Activated effector memory CD4-positive, alpha-beta T cell treated with anti-CD3 and anti-CD28 coated beads, Interleukin-2, amount 50 U/mL, for 16 hours (primary cell): Measurements from ENCODE around the gene OPRL1.
"Not testable (repeated sequence)": the region's sequence is repeated elsewhere in the genome, so short reads cannot be mapped to it uniquely, and the experiment has no call there.

ENCODE experiments used
- DNase-seq: peaks from one replicate; pipeline ENCODE4 v3.0.0-alpha.2; 2020

OPRL1 gene

GRCh38 chr20:64106435-64106961 is 26.6 kb downstream of the OPRL1 start:
- no peak for DNase-seq

DNA sequence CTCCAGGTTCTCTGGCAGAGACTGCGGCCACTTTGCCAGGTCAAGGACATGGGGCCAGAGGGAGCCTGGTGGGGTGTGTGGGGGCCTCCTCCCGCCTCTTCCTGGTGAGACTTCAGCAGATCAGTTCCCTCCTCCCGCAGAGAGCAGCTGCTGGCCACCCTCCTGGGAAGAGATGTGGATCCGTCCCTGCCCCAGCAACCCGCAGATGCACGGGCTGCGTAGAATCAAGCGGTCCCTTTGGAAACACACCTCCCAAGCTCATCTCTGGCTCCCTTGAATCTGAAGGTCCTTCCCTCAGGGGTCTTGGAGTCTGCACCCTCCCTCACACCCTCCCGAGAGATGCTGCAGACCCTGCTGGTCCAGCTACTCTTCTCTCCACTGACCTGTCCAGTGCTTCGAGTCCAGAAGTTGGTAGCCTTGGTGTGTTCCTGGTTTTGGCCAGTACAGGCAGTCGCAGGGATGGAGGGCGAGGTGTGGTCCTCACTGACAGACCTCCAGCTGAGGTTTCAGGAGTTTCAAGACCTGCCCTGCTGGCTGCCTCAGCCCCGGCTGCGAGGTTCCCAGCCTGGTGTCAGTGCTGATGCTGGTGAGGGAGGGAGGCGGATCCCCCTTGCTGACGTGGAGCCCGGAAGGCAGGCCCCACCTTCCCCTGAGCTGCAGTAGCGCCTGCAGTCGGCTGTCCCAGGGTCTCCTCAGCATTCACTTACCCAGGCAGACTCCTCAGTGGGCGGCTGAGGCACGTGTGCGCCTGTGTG is 27.3 kb downstream of the OPRL1 start, which contains the start of gene NPBWR2:
Gene NPBWR2 (minus strand): TSS at position 585 of the 755 bp plus-strand sequence. CDS start 734 bp downstream, outside the sequence.
- peak; percentile 57 for DNase-seq

- peak; percentile 58 for DNase-seq
These were observed 28.0 kb downstream of the OPRL1 start for GRCh38 chr20:64107736-64108457.

- DNase-seq = peak; percentile 48
These were observed 29.1 kb downstream of the OPRL1 start for GRCh38 chr20:64108731-64109681.

DNA sequence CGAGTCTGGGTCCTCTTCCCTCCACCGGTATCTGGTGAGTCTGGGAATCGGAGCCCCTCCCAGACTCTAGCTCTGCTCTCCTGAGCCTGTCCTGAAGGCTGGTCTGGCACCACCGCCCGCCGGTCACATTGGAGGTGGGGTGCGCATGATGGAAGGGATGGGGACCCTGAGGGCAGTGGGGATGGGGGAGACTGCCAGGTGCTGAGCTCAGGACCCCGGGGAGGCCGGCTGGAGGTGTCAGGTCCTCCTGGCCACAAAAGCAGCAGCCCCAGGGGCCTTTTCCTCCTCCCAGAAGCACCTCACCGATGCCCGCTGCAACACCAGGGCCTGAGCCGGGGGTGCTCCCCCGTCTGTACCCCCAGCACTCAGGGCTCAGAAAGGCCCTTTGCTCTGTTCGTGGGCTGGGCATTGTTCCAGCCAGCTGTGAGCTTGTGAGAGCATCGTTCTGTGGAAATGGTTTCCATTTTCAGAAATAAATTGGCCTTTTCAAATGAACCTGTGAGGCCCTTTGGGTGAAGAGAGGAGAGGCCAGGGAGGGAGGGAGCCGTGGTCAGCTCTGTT is 30.0 kb downstream of the OPRL1 start:
- DNase-seq = peak; percentile 55

DNA sequence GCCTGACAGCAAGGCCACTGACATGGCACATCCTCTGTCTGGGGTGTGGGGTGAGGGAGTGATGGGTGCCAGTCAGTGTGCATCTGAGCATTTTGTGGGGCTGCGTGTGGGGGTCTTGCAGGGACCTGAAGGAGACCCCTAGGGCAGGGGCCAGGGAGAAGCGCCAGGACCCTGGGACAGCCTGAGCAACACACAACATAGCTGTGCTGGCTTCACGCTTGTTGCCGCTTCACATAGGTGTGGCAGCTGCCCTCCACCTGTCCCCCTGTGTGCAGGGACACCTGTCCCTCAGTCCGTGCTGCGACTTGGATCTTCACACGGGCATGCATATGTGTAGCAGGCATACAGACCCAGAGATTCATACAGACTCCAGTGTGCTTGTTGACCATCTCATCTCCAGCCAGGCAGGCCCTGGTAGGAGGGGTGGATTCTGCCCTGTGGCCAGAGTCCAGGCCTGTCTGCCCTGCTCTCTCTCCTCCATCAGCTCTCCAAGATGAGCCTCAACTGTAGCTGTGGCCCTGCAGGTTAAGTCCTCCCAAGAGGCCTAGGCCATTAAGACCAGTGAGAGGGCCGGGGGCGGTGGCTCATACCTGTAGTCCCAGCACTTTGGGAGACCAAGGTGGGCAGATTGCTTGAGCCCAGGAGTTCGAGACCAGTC is 30.7 kb downstream of the OPRL1 start:
- peak; percentile 58 for DNase-seq

DNA sequence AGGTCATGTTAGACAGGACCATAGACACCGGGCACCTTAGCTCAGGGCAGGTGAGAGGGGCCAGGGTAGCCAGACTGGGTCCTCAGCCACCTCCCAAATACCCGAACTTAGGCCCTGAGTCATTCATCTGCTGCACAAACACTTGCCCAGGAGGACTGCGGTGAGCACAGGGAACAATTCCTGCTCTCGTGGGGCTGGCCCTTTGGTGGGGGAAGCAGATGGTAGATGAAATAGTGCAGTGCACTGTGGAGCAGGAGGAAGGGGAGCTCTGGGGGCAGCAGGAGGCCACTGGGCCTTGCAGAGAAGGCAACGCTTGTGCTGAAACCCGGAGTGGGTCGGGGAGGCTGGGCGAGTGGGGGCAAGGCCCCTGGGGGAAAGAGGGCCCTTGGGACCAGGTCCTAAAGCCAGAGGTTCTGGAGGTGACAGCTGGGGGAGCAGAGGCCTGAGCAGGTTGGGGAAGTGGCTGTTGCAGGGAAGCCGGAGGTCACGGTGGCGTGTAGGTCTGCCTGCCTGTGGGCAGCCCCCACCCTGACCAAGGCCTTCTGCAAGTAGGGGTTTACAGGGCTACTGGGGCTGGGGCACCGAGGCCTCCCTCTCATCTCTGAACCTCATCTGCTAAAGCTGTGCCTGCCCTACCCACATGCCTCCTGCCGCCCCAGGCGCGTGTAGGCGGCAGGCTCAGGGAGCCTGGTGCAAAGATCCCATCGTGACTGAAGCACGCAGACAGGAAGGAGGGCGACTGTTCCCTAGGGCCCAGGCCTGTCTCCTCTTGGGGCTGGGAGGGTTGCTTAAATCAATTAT is 32.2 kb downstream of the OPRL1 start:
- DNase-seq = peak; percentile 31

DNA sequence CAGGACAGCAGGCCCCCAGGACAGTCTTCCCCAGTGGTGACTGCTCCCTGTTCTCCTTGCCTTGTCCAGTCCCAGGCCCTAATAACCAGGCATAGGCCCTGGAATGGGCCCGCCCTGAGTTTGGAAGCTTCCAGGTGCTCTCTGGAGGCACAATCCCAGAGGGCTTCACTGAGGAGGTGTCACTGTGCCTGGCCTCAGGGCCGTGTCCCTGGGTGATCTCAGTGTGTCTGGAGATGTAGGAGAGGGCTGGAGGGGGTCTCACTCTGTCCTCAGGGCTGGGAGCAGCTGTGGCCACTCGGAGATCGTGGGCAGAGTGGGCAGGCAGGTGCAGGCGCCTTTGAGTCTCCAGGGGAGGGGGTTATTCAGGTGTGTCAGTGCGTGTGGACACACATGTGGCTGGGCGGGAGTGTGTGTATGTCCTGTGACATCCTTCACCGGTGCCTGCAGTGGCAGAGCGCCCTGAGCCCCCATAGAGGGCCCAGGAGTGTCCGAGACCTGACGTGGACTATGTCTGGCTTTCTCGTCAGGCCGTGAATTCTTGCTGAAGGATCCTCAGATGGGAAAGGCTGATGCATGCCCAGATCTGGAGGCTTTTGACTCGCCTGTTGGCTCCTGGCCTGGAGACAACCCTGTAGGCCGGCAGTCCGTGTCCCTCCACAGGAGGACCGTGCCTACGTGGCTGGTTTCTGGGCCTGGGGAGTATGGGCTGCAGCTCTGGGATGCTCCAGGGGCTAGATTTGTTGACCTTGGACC is 33.0 kb downstream of the OPRL1 start:
- peak; percentile 50 for DNase-seq

DNA sequence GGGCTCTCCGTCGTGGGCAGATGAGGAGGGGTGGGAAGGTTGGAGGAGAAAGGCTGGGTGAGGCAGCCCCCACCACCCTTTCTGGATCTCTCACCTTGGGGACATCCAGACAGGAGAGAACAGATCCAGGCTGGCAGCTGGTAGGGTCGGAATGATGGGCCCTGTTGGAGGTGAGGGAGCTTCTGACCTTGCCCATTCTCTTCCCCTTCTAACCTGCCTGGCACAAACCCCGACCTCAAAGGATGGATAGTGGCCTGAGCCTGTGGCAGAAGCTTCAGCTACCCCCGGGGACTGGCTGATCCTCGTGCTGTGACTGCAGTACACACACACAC is 33.5 kb downstream of the OPRL1 start:
- DNase-seq = peak; percentile 46

DNA sequence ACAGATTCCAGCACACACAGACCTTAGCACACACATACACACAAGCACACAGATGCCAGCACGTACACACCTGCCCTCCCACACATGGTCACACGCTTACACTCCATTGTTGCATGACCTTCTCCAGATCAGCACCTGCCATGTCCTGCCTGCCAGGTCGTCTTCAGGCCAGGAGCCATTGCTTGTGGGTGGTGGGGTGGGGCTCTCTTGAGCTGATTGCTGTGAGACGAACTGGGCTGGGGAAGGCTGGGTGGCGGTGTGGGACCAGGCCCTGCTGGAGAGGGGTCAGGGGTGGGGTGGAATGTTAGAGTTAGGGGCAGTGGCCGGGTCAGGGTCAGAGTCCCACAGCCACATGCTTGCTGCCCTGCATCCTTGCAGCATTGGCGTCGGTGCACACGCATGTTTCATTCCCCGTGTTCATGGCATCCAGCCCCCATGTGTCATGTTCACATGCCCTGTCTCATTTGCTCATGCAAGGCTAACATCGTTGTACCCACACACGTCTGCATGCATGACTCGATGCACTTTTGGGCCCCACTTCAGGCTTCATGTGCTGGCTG is 34.0 kb downstream of the OPRL1 start:
- DNase-seq = peak; percentile 50

GRCh38 chr20:64114356-64114971 is 34.6 kb downstream of the OPRL1 start:
- DNase-seq = peak; percentile 53

DNA sequence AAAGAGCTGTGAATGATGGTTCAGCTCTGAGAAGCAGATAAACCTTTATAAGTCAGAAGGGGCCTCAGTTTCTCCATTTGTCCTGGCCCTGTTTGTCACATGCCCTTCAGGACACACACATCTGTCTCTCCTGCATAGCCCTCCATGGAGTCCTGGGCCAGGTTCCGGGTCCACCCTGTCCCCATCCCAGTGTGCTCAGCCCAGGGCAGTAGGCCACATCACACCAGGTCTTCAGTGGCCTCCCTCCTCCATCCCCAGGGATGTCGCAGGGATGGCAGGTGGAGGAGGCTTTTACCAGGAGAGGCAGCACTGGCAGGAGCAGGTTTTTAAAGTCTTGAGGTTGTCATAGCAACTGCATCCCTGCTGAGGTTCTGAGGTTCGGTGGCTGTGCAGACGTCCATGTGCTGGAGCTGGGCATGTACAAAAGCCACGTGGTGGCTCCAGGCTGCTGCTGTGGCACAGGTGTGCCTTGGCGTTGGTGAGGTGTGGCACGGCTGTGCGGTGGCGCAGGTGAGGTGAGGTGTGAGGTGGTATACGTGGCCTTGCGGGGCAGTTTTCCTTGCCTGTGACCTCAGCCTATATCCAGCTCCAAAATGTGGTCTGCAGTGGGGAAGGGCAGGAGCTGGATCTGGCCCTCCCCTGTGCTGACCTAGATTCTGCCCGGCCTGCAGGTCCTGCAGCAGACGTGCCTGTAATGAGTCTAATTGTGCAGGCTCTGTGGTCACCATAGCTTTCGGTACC is 35.5 kb downstream of the OPRL1 start:
- peak; percentile 51 for DNase-seq

DNA sequence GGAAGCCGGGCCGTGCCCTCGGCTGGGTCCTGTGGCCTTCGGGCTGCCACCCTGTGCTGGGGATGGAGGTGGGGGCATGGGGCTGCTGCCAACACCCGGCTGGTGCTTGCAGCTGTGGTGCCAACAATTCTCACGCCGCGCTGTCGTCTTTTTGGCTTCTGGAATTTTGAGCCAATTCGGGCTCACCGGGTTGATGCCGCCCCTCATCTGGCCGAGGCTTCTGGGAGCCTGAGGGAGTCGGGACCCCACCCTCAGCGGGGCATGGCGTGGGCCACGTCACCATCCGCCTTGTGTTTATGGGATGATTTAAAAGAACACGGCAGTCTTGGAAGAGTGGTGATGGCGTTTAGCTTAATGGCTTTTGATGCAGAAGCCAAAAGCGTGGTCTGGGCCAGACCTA is 36.1 kb downstream of the OPRL1 start:
- DNase-seq = peak; percentile 59

DNA sequence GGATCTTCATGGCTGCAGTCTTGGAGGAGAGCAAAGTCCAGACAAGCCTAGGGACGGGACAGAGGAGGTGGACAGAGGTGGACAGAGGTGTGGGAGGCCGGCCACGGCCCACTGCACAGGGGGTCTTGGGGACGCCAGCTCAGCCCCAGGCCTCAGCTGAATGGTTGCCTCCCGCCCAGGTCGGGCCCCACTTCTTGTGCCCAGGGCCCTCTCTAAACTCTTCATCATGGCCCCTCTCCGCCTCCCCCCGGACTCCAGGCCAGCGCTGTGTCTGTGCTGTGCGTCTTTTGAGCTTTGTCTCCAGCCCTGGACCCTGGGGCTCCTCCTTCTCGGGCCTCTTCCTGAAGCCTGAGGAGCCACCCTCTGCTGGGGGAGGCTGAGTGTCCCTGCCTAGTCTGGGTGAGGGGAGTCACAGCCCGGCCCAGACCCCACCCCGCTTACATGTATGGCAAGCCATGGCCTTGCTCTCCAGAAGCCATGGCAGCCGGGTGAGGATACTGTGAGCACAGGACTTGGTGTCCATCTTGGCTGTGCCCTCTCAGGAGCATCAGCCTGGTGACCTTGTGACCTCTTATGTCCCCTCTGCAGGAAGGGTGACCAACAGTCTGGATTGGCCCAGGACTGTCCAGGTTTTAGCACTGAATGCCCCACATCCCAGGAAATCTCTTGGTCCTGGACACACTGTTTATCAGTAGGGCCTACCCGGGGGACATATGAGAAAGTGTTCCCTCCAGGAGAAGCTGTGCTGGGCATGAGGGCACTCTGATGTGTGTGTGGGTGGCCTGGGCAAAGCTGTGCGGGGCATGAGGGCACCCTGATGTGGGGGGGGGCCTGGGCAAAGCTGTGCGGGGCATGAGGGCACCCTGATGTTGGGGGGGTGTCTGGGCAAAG is 36.9 kb downstream of the OPRL1 start:
- peak; percentile 49 for DNase-seq

GRCh38 chr20:64117432-64117777 is 37.5 kb downstream of the OPRL1 start:
- not testable (repeated sequence) for DNase-seq

DNA sequence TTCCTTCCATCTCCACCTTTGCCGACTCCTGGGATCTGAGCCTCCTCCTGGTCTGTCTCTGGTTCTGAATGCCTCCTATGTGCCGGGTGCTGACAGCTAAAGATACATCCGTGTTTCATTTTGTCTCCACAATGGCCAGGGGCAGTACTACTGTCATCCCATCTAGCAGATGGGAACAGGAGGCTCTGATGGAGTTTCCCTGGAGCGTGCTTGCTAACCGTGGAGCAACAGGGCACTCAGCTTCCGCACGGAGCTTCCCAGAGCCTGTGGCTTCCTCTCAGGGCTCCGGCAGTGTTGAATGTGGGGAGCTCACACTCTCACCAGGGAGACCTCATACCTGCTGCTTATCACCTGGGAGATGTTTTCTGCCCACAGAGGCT is 39.4 kb downstream of the OPRL1 start:
- peak; percentile 59 for DNase-seq

- DNase-seq = peak; percentile 60
These were observed 39.9 kb downstream of the OPRL1 start for GRCh38 chr20:64119681-64120341.
